ENCODE measurements around the gene LSM4. TPM values are rescaled to one million over a fixed set of nuclear protein-coding genes. Genes with fewer than 3 reads are reported as not detected.

The LSM4 gene
- total and polyA plus RNA-seq, 2 of the 4 experiments (the other 2 are of a cell fraction), result 44.8 to 118 TPM

- H3K4me2 ChIP-seq (ENCODE audit: low read depth, low read length), result no peak overlapping the region
- no peak for ATAC-seq (ENCODE audit: low read depth)
- peaks cover 20% of the 10 kb centered on the region; the same call in 1 of the 2 replicates for H3K9me1 ChIP-seq (ENCODE audit: insufficient read depth, low read length)
- no peak overlapping the region for H3K27ac ChIP-seq (ENCODE audit: insufficient read depth, low read length)
- TF ChIP-seq CHD1 (IDR thresholded peaks at IDR 0.05; ENCODE audit: low read depth, low read length), result no peak
- no peak for TF ChIP-seq BHLHE40 (IDR thresholded peaks at IDR 0.05; ENCODE audit: low read depth, low read length)
- no peak for TF ChIP-seq NFE2L2 (IDR thresholded peaks at IDR 0.05; ENCODE audit: low read depth, low read length)
- no peak for TF ChIP-seq RCOR1 (IDR thresholded peaks at IDR 0.05; ENCODE audit: insufficient replicate concordance, low read length)
- TF ChIP-seq ELK1 (IDR thresholded peaks at IDR 0.05; ENCODE audit: borderline replicate concordance, low read depth, low read length), result no peak
- TF ChIP-seq RFX5 (IDR thresholded peaks at IDR 0.05; ENCODE audit: low read depth, low read length), result no peak
- H3K9ac ChIP-seq (ENCODE audit: low read depth, low read length), result no peak overlapping the region
- DNase-seq, result no peak
- H3K36me3 ChIP-seq (ENCODE audit: control insufficient read depth, insufficient read depth, low read length), result no peaks in the 10 kb centered on the region; the same call in 1 of the 2 replicates
- peak overlapping the region; percentile 12 for H2BK5ac ChIP-seq (ENCODE audit: low read depth, low read length, poor library complexity, severe bottlenecking)
- peak overlapping the region; percentile 63; the same call in 1 of the 2 replicates for H4K91ac ChIP-seq (ENCODE audit: insufficient read depth, low read depth, low read length)
- ChIA-PET POLR2A (ENCODE audit: unreplicated experiment) (no interaction called here), CTCF (interaction anchor here (1.3 kb wide), 1 partner anchor 21 kb away, joined by 5 read pairs; no protein-coding TSS in a partner anchor)
- H3K4me1 ChIP-seq (ENCODE audit: control insufficient read depth, insufficient read depth, low read length), result peaks cover 27% of the 10 kb centered on the region
- H3K14ac ChIP-seq (replicated peaks; ENCODE audit: low read depth, low read length), result 0 out of 2 replicates have a peak overlapping the region, but pooled peaks have one; percentile 3
- no peaks in the 10 kb centered on the region for H3K9me3 ChIP-seq (ENCODE audit: control insufficient read depth, insufficient read depth, low read length)
- H3K4me3 ChIP-seq (ENCODE audit: insufficient read depth, low read depth, low read length), result no peak overlapping the region
- H2BK120ac ChIP-seq (ENCODE audit: low read depth, low read length), result peak overlapping the region; percentile 52; the same call in 1 of the 2 replicates
- WGBS, 2 experiments (ENCODE audit: extremely low coverage in 2 of 2, insufficient read length in 1 of 2), result 86% methylated on average over 2 of the region's 4 CpGs; no CpG with 5 or more reads in 1 of the 2 experiments
- BruUV-seq (replicated peaks), result no TSS peak
- H3K18ac ChIP-seq (ENCODE audit: low read depth, low read length), result no peak overlapping the region
- H3K4ac ChIP-seq (ENCODE audit: low read depth, low read length), result peak overlapping the region; percentile 79
- in situ Hi-C loops (cut with MboI; ENCODE audit: low sequenced_read_pairs), result no loop called here
- H3K27me3 ChIP-seq (ENCODE audit: control insufficient read depth, insufficient read depth, low read length), result no peaks in the 10 kb centered on the region
- H3K56ac ChIP-seq (ENCODE audit: extremely low read depth, insufficient read depth, low read length), result no peak overlapping the region
- intact Hi-C loops (cut with micrococcal nuclease), result no loop called here
- H3K23ac ChIP-seq (ENCODE audit: low read depth, low read length), result no peak overlapping the region
- peak overlapping the region; percentile 95 for H2BK15ac ChIP-seq (ENCODE audit: low read depth, low read length)
- peak overlapping the region in 1 of 2 experiments; percentile 89; a peak in 2 of 4 replicates for H4K8ac ChIP-seq (ENCODE audit: low read depth in 2 of 2, low read length in 2 of 2)
- peak overlapping the region; percentile 97 for H2AK5ac ChIP-seq (ENCODE audit: low read depth, low read length)
- no peak overlapping the region for H4K5ac ChIP-seq (ENCODE audit: low read depth, low read length)
- peak overlapping the region; percentile 81 for H2AK9ac ChIP-seq (replicated peaks; ENCODE audit: low read depth, low read length, poor library complexity)
- dilution Hi-C loops (cut with HindIII; ENCODE audit: low sequenced_read_pairs, unreplicated experiment), result no loop called here
- H2BK20ac ChIP-seq (ENCODE audit: low read depth, low read length), result peak overlapping the region; percentile 21
- peaks cover 0 to 25% of the 10 kb centered on the region in 2 experiments; a peak in 2 of 4 replicates for H3K79me1 ChIP-seq (ENCODE audit: low read depth in 1 of 2, low read length in 2 of 2)
- peak overlapping the region; percentile 41 for H2AFZ ChIP-seq (replicated peaks; ENCODE audit: low read length, poor library complexity)
- H4K20me1 ChIP-seq (ENCODE audit: insufficient read depth, low read length), result no peaks in the 10 kb centered on the region
Measured at GRCh38 chr19:18301718-18302111, 21.2 kb downstream of the LSM4 start.

All from IMR-90 (cell line).